ENCODE measurements around the gene PTPRN2.
"Not testable (repeated sequence)": the region's sequence is repeated elsewhere in the genome, so short reads cannot be mapped to it uniquely, and the experiment has no call there.

The PTPRN2 gene

GRCh38 chr7:158432369-158433341, 155.0 kb downstream of the PTPRN2 start:
- CTCF ChIA-PET, result no interaction called here
- no peak overlapping the region for H3K4me3 Mint-ChIP-seq

GRCh38 chr7:158431941-158432347, 155.7 kb downstream of the PTPRN2 start:
- no peak for DNase-seq
- Mint-ChIP-seq H3K27me3 (peaks cover 2% of the 10 kb centered on the region), H3K27ac (no peak overlapping the region), H3K36me3 (no peaks in the 10 kb centered on the region), H3K4me3 (no peak overlapping the region), H3K9me3 (no peaks in the 10 kb centered on the region), H3K4me1 (no peaks in the 10 kb centered on the region)
- CTCF ChIA-PET, result no interaction called here

More at GRCh38 chr7:158432369-158433341, 155.0 kb downstream of the PTPRN2 start:
- Mint-ChIP-seq H3K4me1 (no peaks in the 10 kb centered on the region), H3K27me3 (peaks cover 3% of the 10 kb centered on the region), H3K36me3 (no peaks in the 10 kb centered on the region), H3K27ac (no peak overlapping the region), H3K9me3 (no peaks in the 10 kb centered on the region)
- no peak for DNase-seq

GRCh38 chr7:158431055-158431940, 156.3 kb downstream of the PTPRN2 start:
- Mint-ChIP-seq H3K9me3 (no peaks in the 10 kb centered on the region), H3K36me3 (no peaks in the 10 kb centered on the region), H3K4me1 (no peaks in the 10 kb centered on the region), H3K27ac (no peak overlapping the region), H3K27me3 (no peaks in the 10 kb centered on the region), H3K4me3 (no peak overlapping the region)
- no peak for DNase-seq
- CTCF ChIA-PET, result no interaction called here

- no peak overlapping the region for H3K27ac Mint-ChIP-seq
- no peak overlapping the region for H3K4me3 Mint-ChIP-seq
- no peaks in the 10 kb centered on the region for H3K9me3 Mint-ChIP-seq
- H3K4me1 Mint-ChIP-seq, result no peaks in the 10 kb centered on the region
- H3K27me3 Mint-ChIP-seq, result no peaks in the 10 kb centered on the region
- CTCF ChIA-PET, result no interaction called here
- no peak for DNase-seq
- H3K36me3 Mint-ChIP-seq, result no peaks in the 10 kb centered on the region
Measured at GRCh38 chr7:158430308-158431034, 157.2 kb downstream of the PTPRN2 start.

- Mint-ChIP-seq H3K36me3 (no peaks in the 10 kb centered on the region), H3K27me3 (no peaks in the 10 kb centered on the region), H3K4me1 (no peaks in the 10 kb centered on the region), H3K4me3 (no peak overlapping the region), H3K27ac (no peak overlapping the region), H3K9me3 (no peaks in the 10 kb centered on the region)
- CTCF ChIA-PET, result no interaction called here
- DNase-seq, result no peak
Measured at GRCh38 chr7:158428837-158429753, 158.5 kb downstream of the PTPRN2 start.

GRCh38 chr7:158428131-158428836, 159.3 kb downstream of the PTPRN2 start:
- Mint-ChIP-seq H3K4me1 (no peaks in the 10 kb centered on the region), H3K27ac (no peak overlapping the region), H3K4me3 (no peak overlapping the region), H3K27me3 (no peaks in the 10 kb centered on the region), H3K9me3 (no peaks in the 10 kb centered on the region), H3K36me3 (no peaks in the 10 kb centered on the region)
- CTCF ChIA-PET, result no interaction called here
- no peak for DNase-seq

- CTCF ChIA-PET, H3K4me3 Mint-ChIP-seq, H3K27me3 Mint-ChIP-seq, DNase-seq, H3K27ac Mint-ChIP-seq, H3K36me3 Mint-ChIP-seq, H3K4me1 Mint-ChIP-seq, H3K9me3 Mint-ChIP-seq: not testable (repeated sequence)
Measured at GRCh38 chr7:158425676-158426075, 161.9 kb downstream of the PTPRN2 start.

GRCh38 chr7:158424531-158424930, 163.1 kb downstream of the PTPRN2 start:
- no peak overlapping the region for H3K4me3 Mint-ChIP-seq
- no peak for DNase-seq
- CTCF ChIA-PET, result no interaction called here
- H3K4me1 Mint-ChIP-seq, result no peaks in the 10 kb centered on the region
- H3K9me3 Mint-ChIP-seq, result peaks cover 3% of the 10 kb centered on the region
- H3K27ac Mint-ChIP-seq, result no peak overlapping the region
- H3K36me3 Mint-ChIP-seq, result no peaks in the 10 kb centered on the region
- no peaks in the 10 kb centered on the region for H3K27me3 Mint-ChIP-seq

- Mint-ChIP-seq H3K9me3 (peaks cover 3% of the 10 kb centered on the region), H3K27ac (no peak overlapping the region), H3K36me3 (no peaks in the 10 kb centered on the region), H3K4me1 (no peaks in the 10 kb centered on the region), H3K27me3 (no peaks in the 10 kb centered on the region), H3K4me3 (no peak overlapping the region)
- no peak for DNase-seq
- CTCF ChIA-PET, result no interaction called here
Measured at GRCh38 chr7:158424011-158424410, 163.6 kb downstream of the PTPRN2 start.

- Mint-ChIP-seq H3K27me3 (no peaks in the 10 kb centered on the region), H3K9me3 (peaks cover 11% of the 10 kb centered on the region), H3K36me3 (no peaks in the 10 kb centered on the region), H3K4me1 (no peaks in the 10 kb centered on the region), H3K4me3 (no peak overlapping the region), H3K27ac (no peak overlapping the region)
- no peak for DNase-seq
- CTCF ChIA-PET, result no interaction called here
Measured at GRCh38 chr7:158422887-158423560, 164.6 kb downstream of the PTPRN2 start.

GRCh38 chr7:158422196-158422886, 165.3 kb downstream of the PTPRN2 start:
- Mint-ChIP-seq H3K4me1 (no peaks in the 10 kb centered on the region), H3K4me3 (no peak overlapping the region), H3K27me3 (no peaks in the 10 kb centered on the region), H3K27ac (no peak overlapping the region), H3K36me3 (no peaks in the 10 kb centered on the region), H3K9me3 (peaks cover 16% of the 10 kb centered on the region)
- CTCF ChIA-PET, result no interaction called here
- DNase-seq, result no peak

- Mint-ChIP-seq H3K4me3 (no peak overlapping the region), H3K36me3 (no peaks in the 10 kb centered on the region), H3K27ac (no peak overlapping the region), H3K4me1 (no peaks in the 10 kb centered on the region), H3K27me3 (no peaks in the 10 kb centered on the region), H3K9me3 (peaks cover 25% of the 10 kb centered on the region)
- no peak for DNase-seq
- CTCF ChIA-PET, result no interaction called here
Measured at GRCh38 chr7:158421361-158421760, 166.3 kb downstream of the PTPRN2 start.

All from activated naive CD4-positive, alpha-beta T cell treated with anti-CD3 and anti-CD28 coated beads, Interleukin-2, amount 10 ng/mL, durations not matched to agents 7 days and 5 days (primary cell).